CD4-positive, alpha-beta T cell treated with Interleukin-4 for 1 hour (primary cell): ENCODE data around the gene PLK3.
"Not testable (repeated sequence)": the region's sequence is repeated elsewhere in the genome, so short reads cannot be mapped to it uniquely, and the experiment has no call there.

Experiments used
- DNase-seq, 2 donors: peaks; one replicate each; pipeline ENCODE4 v3.0.0-alpha.2; 2020 to 2022

PLK3 gene

DNA sequence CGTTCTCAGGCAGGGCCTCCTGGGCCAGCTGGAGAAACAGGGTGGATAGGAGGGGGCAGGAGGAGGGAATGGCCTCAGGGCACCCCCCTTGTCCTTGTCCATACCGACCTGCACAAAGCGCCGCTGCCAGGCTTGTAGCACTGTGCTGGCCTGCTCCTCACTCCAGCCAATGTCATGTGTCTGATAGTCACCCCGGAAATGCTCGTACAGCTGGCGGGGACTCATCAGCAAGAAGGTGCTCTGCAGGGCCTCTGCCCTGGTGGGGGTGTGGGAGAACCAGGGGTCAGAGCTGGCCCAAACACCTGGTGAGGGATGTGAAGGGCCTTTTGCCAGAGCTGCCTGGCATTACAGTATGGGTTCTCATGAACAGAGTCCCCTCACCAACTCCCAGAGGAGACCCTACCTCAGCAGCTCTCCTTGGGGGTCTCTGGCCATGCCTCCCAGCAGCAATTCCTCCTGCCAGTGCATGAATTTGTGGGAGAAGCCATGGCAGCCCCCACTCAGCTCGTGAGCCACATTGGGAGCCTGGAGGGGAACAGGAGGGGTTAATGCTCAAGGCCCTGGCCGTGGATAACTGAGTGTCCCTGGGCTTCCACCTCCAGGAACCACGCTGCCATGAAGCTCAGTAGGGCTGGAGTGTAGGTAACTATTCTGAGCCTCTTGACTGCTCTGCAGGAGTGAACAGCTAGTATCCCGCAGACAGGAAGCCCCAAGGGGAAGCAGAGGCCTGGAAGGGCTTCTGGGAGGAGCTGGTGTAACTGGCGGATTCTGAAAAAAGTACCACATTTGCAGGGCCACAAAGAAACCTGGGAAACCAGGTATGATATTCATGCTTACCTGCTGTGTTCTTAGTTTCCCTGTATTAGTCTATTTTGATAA lies 29.6 kb downstream of the PLK3 start:
- DNase-seq: no peak

DNA sequence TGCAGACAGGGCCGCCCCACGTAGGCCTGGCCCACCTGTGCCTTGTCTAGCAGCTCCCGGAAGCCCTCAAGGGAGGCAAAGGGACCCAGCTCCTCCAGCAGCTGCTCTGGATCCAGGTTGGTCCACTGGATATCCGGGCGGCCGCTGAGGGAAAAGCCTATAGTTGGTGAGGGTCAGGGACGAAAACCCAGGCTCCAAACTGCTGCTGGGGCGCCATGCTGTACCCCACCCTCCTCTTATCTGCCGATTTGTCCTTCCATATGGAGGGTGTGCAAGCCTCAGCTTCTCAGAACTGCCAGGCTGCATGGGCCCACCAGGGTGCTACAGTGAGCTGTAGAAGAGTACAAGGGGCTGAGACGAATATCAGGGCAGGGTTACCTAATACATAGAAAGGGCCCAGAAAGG lies 30.7 kb downstream of the PLK3 start:
- DNase-seq: no peak

DNA sequence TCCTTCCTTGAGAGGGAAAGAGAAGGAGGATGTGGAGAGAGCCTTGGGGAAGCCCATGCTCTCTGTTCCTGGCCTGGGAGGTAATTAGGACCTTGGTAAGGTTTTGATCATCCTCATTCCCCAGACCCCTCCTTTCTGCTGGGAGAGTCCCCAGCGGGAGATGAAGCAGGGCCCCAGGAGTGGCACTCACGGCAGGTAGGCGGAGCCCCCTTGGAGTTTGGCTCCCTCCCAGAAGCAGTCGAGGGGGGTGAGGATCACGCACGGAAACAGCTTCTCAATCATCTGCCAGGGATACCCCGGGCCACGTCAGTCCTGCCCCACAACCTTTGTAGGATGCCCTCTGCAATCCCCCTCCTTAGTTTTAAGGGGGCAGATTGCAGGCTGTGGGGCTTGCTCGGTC lies 31.3 kb downstream of the PLK3 start:
- DNase-seq: no peak

DNA sequence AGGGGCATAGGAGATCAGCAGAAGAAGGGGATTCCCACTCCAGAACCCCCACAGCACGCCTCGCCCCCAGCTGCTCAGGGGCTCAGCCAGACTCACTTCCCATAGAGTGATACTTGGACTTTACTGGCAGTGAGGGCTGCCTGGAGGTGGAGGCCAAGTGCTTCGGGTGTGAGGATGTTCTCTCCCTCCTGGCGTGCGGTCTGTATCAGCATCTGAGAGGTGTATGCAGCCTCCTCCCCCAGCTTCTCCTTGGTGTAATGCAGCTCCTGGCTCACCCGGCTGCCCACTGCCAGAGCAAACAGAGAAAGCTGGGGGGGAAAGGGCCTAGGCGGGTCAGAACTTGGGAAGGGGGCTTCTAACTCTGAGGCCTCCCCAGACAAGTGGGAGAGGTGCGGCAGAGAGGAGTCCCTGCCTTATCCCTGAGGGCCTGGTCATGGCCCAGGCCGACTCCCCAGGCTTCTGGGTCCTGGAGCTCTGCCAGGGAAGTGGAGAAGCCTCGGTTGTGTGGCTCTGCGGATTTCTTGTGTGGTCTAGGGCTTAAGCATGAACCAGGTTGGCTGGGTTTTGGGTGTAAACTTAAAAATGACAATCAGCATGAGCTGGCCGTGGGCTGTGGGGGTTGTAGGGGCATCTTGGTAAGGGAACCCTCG lies 32.0 kb downstream of the PLK3 start:
- no peak for DNase-seq

DNA sequence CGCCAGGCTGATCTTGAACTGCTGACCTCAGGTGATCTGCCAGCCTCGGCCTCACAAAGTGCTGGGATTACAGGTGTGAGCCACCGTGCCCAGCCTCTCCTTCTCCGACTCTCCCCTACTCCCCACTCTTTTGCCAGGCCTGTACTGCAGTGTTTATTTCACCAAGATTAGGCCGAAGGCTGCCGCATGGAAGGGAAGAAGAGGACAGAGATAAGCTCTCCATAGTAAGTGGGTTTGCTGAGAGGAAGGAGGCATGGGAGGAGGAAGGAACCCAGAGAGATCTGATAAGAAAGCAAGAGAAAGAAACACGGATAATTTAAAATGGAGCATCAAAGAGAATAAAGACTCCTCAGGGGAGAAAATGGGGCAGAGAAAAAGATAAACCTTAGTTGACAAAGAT lies 34.2 kb downstream of the PLK3 start:
- no peak for DNase-seq

DNA sequence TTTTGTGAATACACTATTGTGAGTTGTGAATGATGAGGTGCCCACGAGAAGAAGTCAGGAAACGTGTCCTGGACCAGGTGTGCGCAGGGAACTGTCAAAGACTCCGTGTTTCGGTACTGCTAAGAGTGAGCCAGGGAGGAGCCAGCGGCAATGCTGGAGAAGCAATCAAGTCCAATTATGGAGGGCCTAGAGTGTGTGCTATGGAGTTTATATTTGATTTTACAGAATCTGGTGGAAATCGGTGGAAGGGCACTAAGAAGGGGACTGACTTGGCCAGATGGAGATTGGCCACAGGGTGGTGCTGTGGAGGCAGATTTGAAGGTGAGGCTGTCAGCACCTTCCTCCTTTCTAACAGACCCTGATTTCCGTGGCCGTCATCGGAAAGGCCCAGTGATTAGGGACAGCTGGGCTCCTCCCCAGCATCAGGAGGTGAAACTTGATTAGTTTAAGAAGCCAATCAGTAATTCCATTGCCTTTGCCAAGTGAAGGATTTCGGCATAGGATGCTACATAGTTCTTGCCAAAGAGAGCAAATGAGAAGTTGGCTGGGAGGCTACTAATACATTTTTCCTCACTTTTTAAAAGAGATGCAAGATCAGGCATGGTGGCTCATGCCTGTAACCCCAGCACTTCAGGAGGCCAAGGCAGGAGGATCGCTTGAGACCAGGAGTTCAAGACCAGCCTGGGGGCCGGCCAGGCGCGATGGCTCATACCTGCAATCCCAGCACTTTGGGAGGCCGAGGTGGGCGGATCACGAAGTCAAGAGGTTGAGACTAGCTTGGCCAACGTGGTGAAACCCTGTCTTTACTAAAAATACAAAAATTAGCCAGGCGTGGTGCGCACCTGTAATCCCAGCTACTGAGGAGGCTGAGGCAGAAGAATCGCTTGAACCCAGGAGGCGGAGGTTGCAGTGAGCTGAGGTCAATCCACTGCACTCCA lies 35.8 kb downstream of the PLK3 start:
- peak; percentile 85 to 87 for DNase-seq

DNA sequence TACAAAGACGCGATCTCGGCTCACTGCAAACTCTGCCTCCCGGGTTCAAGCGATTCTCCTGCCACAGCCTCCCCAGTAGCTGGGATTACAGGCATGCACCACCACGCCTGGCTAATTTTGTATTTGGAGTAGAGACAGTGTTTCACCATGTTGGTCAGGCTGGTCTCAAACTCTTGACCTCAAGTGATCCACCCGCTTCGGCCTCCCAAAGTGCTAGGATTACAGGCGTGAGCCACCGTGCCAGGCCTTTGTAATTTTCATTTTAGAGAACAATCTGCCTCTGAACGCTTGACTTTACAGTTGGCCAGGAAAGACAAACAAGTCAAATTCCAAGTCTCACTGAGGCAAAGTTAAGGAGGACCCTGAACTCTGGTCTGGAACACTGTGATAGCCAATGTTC lies 38.1 kb downstream of the PLK3 start:
- not testable (repeated sequence) for DNase-seq

DNA sequence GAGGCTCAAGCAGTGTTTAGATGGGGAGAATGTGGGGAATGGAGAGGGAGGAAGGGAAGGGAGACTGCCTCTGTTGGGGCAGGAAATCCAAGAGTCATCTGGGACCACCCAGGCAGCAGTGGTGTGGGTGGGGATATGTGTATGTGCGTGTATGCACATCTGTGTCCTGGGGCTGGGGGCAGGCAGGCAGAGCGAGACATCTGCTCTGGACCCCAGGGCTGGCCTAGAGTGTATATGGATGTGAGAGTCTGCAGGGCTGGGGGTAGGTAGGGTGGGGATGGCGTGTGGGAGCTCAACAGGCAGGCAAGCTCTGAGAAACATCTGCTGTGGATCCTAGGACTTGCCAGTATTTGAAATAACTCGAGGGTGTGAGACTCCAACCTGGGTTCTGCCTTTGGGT lies 39.4 kb downstream of the PLK3 start:
- no peak for DNase-seq

DNA sequence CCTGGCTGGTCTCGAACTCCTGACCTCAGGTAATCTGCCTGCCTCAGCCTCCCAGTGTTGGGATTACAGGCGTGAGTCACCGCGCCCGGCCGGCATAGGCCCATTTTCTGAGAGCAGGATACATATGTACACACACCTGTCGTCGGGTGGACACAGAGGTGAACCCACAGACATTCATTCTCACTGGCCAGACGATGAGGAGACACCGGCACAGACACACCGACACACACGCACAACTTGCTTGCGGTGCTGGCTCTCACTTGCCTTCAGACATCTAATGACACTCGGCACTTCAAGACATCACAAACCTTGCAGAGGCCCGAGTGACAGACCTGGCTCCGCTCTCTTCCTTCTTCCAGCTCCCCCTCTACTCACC lies 42.3 kb downstream of the PLK3 start:
- no peak for DNase-seq

DNA sequence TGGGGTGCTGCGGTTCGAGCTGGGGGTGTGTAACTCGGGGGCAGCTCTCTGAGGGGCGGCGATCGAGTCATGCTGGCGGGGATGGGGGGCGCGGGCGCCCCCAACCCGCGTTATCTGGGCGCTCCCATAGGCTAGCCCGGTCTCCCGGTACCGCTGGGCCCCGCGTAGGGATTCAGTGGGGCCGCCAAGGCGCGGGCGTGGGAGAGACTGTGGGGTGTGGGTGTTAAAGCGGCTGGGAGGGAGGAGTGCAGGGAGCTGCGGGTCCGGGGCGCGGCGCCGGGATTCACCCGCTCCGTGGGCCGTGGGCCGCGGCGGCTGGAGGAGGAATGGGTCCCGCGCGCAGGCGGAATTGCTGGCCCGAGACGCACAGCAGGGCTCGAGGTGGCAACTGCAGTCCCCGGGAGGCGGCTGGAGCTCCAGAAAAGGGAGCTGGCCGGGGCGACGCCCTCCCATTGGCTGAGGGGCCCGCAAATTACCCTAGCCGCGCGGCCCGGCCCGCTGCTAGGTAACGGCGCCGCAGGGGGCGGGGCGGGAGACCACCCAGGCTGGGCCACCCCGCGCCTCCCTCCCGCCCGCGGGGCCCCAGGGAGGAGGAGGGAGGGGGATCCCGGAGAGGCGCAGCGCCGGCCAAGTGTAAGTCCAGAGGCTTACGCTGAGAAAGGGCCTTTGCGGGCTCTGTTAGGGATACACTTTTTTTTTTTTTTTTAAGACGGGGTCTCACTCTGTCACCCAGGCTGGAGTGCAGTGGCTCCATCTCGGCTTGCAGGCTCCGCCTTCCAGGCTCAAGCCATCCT lies 42.9 kb downstream of the PLK3 start, which contains the start of gene PTCH2:
TSS of gene PTCH2 (minus strand) at position 392 of the 794 bp plus-strand sequence. CDS start at position 71, 321 bp downstream.
- peak in 1 of 2 donors; percentile 22 for DNase-seq

DNA sequence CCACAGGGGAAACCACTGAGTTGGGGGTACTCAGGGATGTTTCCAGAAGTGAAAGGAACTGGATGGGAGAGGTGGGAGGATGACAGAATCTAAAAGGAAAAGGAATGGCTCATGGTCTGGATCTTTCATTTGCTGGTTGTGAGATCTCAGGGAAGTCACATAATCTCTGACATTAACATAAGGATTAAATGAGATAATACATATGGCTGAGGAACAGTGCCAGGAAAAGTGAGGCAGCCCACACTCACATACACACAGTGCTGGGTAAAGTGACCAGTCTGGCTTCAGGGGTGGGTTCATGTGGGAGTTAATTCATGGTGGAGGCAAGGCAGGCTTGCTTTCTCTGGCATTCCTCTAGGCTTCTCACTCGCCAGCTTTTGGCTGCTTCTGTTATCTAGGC lies 46.8 kb downstream of the PLK3 start:
- no peak for DNase-seq

DNA sequence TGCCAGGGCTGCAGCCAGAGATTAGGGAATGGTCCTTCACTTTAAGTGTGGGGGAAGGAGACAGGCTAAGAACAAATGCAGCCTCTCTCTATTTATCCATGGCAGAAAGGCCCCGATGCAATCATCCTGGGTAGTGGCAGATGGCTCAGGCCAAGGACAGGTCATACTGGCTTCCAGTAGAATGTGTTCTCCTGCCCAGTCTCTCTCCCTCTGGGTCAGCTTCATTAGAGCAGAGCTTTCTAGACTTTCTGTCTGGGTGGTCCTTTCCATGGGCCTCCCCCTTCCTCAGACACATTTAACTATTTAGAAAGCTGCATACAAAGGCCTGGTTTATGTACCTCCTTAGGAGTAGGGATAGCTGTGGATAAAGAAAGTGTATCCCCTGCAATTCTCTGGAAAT lies 47.7 kb downstream of the PLK3 start:
- no peak for DNase-seq

DNA sequence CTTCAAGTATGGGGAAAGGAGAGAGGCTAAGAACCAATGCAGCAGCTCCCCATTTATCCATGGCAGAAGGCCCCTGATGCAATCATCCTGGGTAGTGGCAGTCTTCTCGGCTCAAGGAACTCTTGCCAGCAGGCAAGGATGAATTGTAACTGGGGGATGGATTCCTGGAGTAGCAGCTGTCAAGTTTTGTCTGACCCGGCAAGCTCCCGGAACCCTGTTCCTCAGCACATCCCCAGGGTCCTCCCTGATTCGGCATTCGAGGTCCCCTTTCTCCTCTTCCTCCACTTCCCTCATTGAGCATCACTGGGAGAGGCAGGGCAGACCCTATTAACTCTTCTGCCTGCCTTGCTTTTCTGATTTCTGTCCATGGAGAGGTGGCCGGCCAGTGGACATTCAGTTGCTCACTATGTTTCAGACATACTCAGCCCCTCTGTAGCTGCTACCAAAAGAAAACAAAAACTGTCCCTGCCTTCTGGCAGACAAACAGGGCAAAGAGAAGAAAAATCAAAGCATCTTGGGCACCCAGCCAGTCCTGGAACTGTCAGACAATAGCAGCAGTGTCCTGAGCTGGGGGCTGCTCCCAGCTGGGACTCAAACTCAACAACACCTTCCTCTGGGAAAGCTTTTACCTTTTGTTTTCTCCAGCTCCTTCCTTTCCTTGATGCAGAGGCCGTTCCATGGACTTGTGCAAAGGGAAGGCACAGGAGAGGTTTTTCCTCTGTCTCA lies 48.4 kb downstream of the PLK3 start:
- no peak for DNase-seq

DNA sequence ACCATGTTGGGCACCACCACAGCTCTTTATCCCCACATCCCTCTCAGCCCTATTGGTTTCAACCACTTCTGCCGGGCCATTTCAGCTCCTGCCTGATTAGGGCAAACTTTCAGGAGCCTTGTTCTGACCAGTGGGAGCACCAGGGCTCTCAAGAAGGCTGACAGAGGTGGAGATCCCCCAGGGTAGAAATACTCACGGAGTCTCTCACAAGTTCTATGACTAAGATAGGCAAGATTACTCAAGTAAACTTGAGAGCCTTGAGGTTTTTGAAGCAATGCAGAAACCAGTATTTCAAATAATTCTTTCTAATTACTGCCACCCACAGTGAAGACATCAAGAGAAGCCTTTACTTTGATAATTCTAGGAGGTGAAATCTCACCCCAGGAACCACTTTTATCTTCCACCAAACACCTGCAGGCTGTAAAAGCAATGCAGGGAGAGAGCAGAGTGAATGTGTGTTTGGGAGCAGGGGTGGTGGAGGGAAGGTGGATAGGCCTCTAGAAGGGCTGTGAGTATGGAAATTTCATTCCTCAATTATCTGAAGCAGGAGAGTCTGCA lies 49.5 kb downstream of the PLK3 start:
- DNase-seq: no peak

DNA sequence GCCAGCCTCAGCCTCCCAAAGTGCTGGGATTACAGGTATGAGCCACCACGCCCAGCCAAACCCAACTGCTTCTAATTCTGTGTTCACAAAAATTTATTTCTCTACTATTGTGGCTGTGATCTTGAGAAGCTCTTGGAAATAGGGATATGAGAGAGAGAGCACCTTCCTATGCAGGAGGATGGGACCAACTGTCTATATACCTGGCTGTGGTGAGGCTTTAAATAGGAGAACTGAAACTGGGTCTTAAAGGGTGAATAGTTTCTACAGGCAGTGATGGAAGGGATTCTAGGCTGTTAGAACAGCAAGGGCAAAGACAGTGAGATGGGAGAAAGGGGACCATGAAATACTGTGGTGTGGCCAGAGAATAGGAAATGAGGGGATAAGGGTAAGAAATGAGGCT lies 51.1 kb downstream of the PLK3 start:
- no peak for DNase-seq

DNA sequence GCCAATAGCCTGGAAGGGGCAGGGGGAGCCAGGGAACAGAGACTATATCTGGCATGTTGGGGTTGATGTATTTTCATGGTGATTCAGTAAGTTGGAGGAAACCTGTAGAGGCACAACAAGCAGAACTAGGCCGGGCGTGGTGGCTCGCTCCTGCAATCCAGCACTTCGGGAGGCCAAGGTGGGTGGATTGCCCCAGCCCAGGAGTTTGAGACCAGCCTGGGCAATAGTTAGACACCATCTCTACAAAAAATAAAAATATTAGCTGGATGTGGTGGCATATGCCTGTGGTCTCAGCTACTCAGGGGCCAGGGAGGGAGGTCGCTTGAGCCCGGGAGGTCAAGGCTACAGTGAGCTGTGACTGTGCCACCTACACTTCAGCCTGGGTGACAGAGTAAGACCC lies 53.0 kb downstream of the PLK3 start:
- no peak for DNase-seq

DNA sequence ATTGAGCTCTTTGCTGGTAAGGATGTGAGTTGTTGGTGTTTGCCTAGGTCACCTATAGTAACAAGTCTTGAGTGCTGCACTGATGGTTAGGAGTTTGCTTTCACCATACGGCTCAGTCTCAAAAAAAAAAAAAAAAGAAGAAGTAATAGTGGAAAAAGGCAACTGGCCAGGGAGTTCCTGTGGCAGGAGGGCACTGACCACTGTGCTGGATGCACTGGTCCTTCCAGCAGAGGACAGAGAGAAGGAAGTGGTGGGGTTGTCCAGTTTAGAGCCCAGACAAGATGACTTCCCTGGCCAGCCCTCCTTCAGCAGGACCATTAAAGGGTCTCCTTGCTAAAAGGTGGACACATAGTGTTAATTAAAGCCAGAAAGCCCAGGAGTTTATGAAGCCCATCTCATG lies 54.8 kb downstream of the PLK3 start:
- no peak for DNase-seq
